ENCODE data around the gene NKX2-1. TPM values are rescaled to one million over a fixed set of nuclear protein-coding genes. Genes with fewer than 3 reads are reported as not detected.

Gene NKX2-1
- total RNA-seq, 5 donors from 2014 or later (not counting 1 experiment from before 2014, with no cell fraction given) = 0.16 to 0.23 (median 0.16) TPM; not detected in 2

GRCh38 chr14:36510078-36510799, 9.8 kb downstream of the NKX2-1 start:
- CTCF ChIA-PET = no interaction called here
- peak overlapping the region in 1 of 2 donors; percentile 21 for H3K27ac Mint-ChIP-seq
- peaks cover 25 to 73% of the 10 kb centered on the region in 2 experiments for H3K27me3 ChIP-seq (replicated peaks in 1 of 2; ENCODE audit: control insufficient read depth in 2 of 2, extremely low read depth in 1 of 2, insufficient read depth in 2 of 2, low read length in 1 of 2)

GRCh38 chr14:36509069-36509917, 10.7 kb downstream of the NKX2-1 start:
- no peak overlapping the region for H3K4me3 ChIP-seq (ENCODE audit: control insufficient read depth in 1 of 2, extremely low read depth in 1 of 2, low read length in 1 of 2)
- H3K27ac Mint-ChIP-seq = no peak overlapping the region
- H3K4me1 ChIP-seq (ENCODE audit: control insufficient read depth in 1 of 2, extremely low read depth in 1 of 2, insufficient read depth in 2 of 2, low read length in 2 of 2) = no peaks in the 10 kb centered on the region
- H3K27me3 Mint-ChIP-seq = peaks cover 79 to 82% of the 10 kb centered on the region in 2 donors
- ChIA-PET POLR2A (no interaction called here), CTCF (no interaction called here)
- no peaks in the 10 kb centered on the region for H3K36me3 Mint-ChIP-seq
- ATAC-seq (replicated peaks in 1 of 4) (no peak), DNase-seq (no peak)
- 6% methylated on average over 7 of the region's 14 CpGs for WGBS (ENCODE audit: insufficient coverage)
- H3K9me3 ChIP-seq = no peaks in the 10 kb centered on the region
- H3K27me3 ChIP-seq (replicated peaks in 1 of 2; ENCODE audit: control insufficient read depth in 2 of 2, extremely low read depth in 1 of 2, insufficient read depth in 2 of 2, low read length in 1 of 2) = peaks cover 29 to 68% of the 10 kb centered on the region in 2 experiments
- H3K9me3 Mint-ChIP-seq = peaks cover 0 to 5% (median 4%) of the 10 kb centered on the region in 3 donors
- H3K4me1 Mint-ChIP-seq = peaks cover 13 to 22% (median 20%) of the 10 kb centered on the region in 3 donors
- H3K4me3 Mint-ChIP-seq = no peak overlapping the region
- no peak overlapping the region for H3K27ac ChIP-seq (ENCODE audit: low read length)
- H3K36me3 ChIP-seq (ENCODE audit: control insufficient read depth in 2 of 2, extremely low read depth in 1 of 2, insufficient read depth in 1 of 2, low read length in 1 of 2) = no peaks in the 10 kb centered on the region

More at GRCh38 chr14:36510078-36510799, 9.8 kb downstream of the NKX2-1 start:
- Mint-ChIP-seq H3K4me1 (peaks cover 7 to 14% (median 11%) of the 10 kb centered on the region in 3 donors), H3K4me3 (no peak overlapping the region), H3K36me3 (no peaks in the 10 kb centered on the region), H3K27me3 (peaks cover 77 to 83% of the 10 kb centered on the region in 2 donors), H3K9me3 (peaks cover 0 to 5% (median 4%) of the 10 kb centered on the region in 3 donors)
- Histone ChIP-seq H3K4me3 (ENCODE audit: control insufficient read depth in 1 of 2, extremely low read depth in 1 of 2, low read length in 1 of 2) (no peak overlapping the region), H3K9me3 (no peaks in the 10 kb centered on the region), H3K4me1 (ENCODE audit: control insufficient read depth in 1 of 2, extremely low read depth in 1 of 2, insufficient read depth in 2 of 2, low read length in 2 of 2) (no peaks in the 10 kb centered on the region), H3K27ac (ENCODE audit: low read length) (no peak overlapping the region), H3K36me3 (ENCODE audit: control insufficient read depth in 2 of 2, extremely low read depth in 1 of 2, insufficient read depth in 1 of 2, low read length in 1 of 2) (no peaks in the 10 kb centered on the region)
- POLR2A ChIA-PET = no interaction called here
- 11% methylated on average over 20 of the region's 20 CpGs for WGBS (ENCODE audit: insufficient coverage)
- ATAC-seq (replicated peaks in 1 of 4) (no peak), DNase-seq (no peak)

GRCh38 chr14:36508418-36509068, 11.5 kb downstream of the NKX2-1 start:
- Mint-ChIP-seq H3K27ac (no peak overlapping the region), H3K27me3 (peaks cover 76 to 79% of the 10 kb centered on the region in 2 donors), H3K4me3 (no peak overlapping the region), H3K36me3 (no peaks in the 10 kb centered on the region), H3K9me3 (peaks cover 0 to 5% (median 4%) of the 10 kb centered on the region in 3 donors), H3K4me1 (peaks cover 16 to 25% (median 24%) of the 10 kb centered on the region in 3 donors)
- no peak overlapping the region for H3K4me3 ChIP-seq (ENCODE audit: control insufficient read depth in 1 of 2, extremely low read depth in 1 of 2, low read length in 1 of 2)
- ATAC-seq (replicated peaks in 1 of 4) (no peak), DNase-seq (no peak)
- H3K36me3 ChIP-seq (ENCODE audit: control insufficient read depth in 2 of 2, extremely low read depth in 1 of 2, insufficient read depth in 1 of 2, low read length in 1 of 2) = no peaks in the 10 kb centered on the region
- no peaks in the 10 kb centered on the region for H3K9me3 ChIP-seq
- 9% methylated on average over 26 of the region's 32 CpGs for WGBS (ENCODE audit: insufficient coverage)
- H3K27me3 ChIP-seq (replicated peaks in 1 of 2; ENCODE audit: control insufficient read depth in 2 of 2, extremely low read depth in 1 of 2, insufficient read depth in 2 of 2, low read length in 1 of 2) = peaks cover 29 to 66% of the 10 kb centered on the region in 2 experiments
- CTCF ChIA-PET = no interaction called here
- no peak overlapping the region for H3K27ac ChIP-seq (ENCODE audit: low read length)
- POLR2A ChIA-PET = no interaction called here
- no peaks in the 10 kb centered on the region for H3K4me1 ChIP-seq (ENCODE audit: control insufficient read depth in 1 of 2, extremely low read depth in 1 of 2, insufficient read depth in 2 of 2, low read length in 2 of 2)

GRCh38 chr14:36507847-36508417, 12.1 kb downstream of the NKX2-1 start:
- Mint-ChIP-seq H3K4me1 (peaks cover 18 to 24% (median 23%) of the 10 kb centered on the region in 3 donors), H3K36me3 (no peaks in the 10 kb centered on the region), H3K4me3 (peak overlapping the region in 1 of 3 donors; percentile 6), H3K27me3 (peaks cover 78 to 80% of the 10 kb centered on the region in 2 donors), H3K9me3 (peaks cover 0 to 5% (median 4%) of the 10 kb centered on the region in 3 donors), H3K27ac (no peak overlapping the region)
- H3K4me1 ChIP-seq (ENCODE audit: control insufficient read depth in 1 of 2, extremely low read depth in 1 of 2, insufficient read depth in 2 of 2, low read length in 2 of 2) = no peaks in the 10 kb centered on the region
- no peaks in the 10 kb centered on the region for H3K9me3 ChIP-seq
- H3K27me3 ChIP-seq (replicated peaks in 1 of 2; ENCODE audit: control insufficient read depth in 2 of 2, extremely low read depth in 1 of 2, insufficient read depth in 2 of 2, low read length in 1 of 2) = peaks cover 32 to 60% of the 10 kb centered on the region in 2 experiments
- H3K27ac ChIP-seq (ENCODE audit: low read length) = no peak overlapping the region
- CTCF ChIA-PET = no interaction called here
- no peak for DNase-seq
- 8% methylated on average over 25 of the region's 28 CpGs for WGBS (ENCODE audit: insufficient coverage)
- POLR2A ChIA-PET = interaction anchor here in 1 of 2 donors (0.6 kb wide), 1 partner anchor 1088 kb away, joined by 3 read pairs; no protein-coding TSS in a partner anchor
- H3K4me3 ChIP-seq (ENCODE audit: control insufficient read depth in 1 of 2, extremely low read depth in 1 of 2, low read length in 1 of 2) = no peak overlapping the region
- ATAC-seq (replicated peaks in 1 of 4) = no peak
- no peaks in the 10 kb centered on the region for H3K36me3 ChIP-seq (ENCODE audit: control insufficient read depth in 2 of 2, extremely low read depth in 1 of 2, insufficient read depth in 1 of 2, low read length in 1 of 2)

DNA sequence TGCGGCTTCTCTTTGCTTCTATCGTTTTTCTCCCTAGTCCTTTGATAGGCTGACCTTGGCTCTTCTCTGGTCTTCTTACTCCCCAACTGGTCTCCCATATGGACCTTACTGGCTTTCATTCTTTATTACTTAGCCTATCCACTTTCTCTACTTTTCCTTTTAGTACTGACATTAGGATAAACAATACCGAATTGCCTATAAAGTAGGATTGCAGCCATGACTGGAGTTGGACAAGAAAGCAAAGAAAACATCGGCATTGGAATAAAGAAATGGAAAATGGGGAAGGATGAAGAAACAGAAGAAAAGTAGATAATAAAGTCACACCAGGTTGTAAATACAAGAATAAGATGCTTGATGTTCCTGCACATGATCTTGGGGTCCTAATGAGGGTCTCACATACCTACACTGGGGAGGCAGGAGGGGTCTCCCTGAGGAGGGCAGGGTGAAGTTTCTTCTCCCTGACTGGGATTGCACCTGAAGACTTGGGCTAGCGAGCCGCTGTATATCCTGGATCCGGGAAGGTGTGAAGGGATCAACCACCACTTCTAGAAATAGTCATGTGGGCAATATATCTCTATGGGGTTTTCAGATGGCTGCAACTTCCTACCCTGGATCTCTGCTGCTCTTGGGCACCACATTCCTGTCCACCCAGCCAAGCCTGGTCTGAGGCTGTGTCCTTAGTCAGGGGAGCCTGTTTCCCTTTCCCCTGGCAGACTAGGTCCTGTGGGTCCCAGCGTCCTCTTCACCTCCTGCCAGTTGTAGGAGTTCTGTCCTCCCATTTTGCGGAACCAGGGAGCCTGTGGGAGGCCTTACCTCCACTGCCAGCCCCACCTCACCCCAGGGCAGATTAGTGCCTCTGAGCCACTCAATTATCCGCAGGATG, 13.1 kb downstream of the NKX2-1 start:
- ATAC-seq (replicated peaks in 1 of 4) (no peak), DNase-seq (no peak)
- H3K4me3 ChIP-seq (ENCODE audit: control insufficient read depth in 1 of 2, extremely low read depth in 1 of 2, low read length in 1 of 2) = no peak overlapping the region
- Mint-ChIP-seq H3K36me3 (no peaks in the 10 kb centered on the region), H3K27ac (peak overlapping the region in 1 of 2 donors; percentile 48), H3K27me3 (peaks cover 79% of the 10 kb centered on the region in 2 donors), H3K4me3 (peak overlapping the region in 1 of 3 donors; percentile 51), H3K9me3 (peaks cover 0 to 5% (median 4%) of the 10 kb centered on the region in 3 donors), H3K4me1 (peaks cover 18 to 24% (median 23%) of the 10 kb centered on the region in 3 donors)
- peaks cover 31 to 59% of the 10 kb centered on the region in 2 experiments for H3K27me3 ChIP-seq (replicated peaks in 1 of 2; ENCODE audit: control insufficient read depth in 2 of 2, extremely low read depth in 1 of 2, insufficient read depth in 2 of 2, low read length in 1 of 2)
- 50% methylated on average over 3 of the region's 10 CpGs for WGBS (ENCODE audit: insufficient coverage)
- no peaks in the 10 kb centered on the region for H3K9me3 ChIP-seq
- no peaks in the 10 kb centered on the region for H3K36me3 ChIP-seq (ENCODE audit: control insufficient read depth in 2 of 2, extremely low read depth in 1 of 2, insufficient read depth in 1 of 2, low read length in 1 of 2)
- POLR2A ChIA-PET = interaction anchor here in 1 of 2 donors (0.6 kb wide), 1 partner anchor 1087 kb away, joined by 3 read pairs; no protein-coding TSS in a partner anchor
- no peak overlapping the region for H3K27ac ChIP-seq (ENCODE audit: low read length)
- no peaks in the 10 kb centered on the region for H3K4me1 ChIP-seq (ENCODE audit: control insufficient read depth in 1 of 2, extremely low read depth in 1 of 2, insufficient read depth in 2 of 2, low read length in 2 of 2)
- CTCF ChIA-PET = no interaction called here
